GM18870 (cell line): ENCODE measurements around the gene FNDC3B.

ENCODE experiments used
- ATAC-seq: cut with Tn5 transposase; IDR thresholded peaks from one replicate; pipeline ENCODE4 v1.9.1; 2021; ENCODE audit warnings: moderate library complexity; ENCODE audit not compliant: unreplicated experiment

Gene FNDC3B

DNA sequence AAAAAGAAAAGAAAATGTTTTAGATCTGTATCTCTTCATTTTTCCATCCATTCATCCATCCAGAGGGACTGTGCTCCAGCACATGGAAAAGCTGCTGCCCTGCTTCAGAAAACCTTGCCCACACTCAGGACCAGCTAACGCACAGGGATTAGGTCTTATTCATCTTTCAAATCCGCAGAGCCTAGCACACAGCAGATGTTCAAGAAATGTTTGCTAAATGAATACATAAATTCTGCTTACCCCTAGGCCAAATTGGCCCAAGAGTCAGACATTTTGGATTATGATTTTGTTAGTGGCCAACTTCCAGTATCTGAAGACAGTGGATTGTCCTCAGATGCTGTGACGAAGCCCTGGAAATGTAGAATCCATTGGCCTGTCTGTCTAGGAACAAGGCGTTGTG lies 337.5 kb downstream of the FNDC3B start:
- no peak for ATAC-seq

DNA sequence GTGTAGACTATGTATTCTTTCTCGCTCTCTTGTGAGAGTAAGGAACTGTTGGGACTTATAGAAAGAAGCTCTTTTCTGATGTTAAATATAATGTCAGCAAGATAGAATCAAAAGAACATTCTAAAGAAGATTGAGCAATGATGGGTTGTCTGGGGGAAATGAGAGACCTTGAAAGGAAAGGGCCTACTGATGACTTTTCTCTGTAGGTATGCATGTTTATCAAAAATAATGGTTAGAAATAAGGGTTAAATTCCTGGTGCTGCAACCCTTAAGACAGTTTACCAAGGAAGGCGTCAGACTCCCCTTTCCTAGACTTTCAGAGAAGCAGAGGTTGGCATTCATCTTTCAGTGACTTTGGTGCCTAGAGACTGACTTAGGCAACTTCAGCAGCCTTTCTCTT lies 339.1 kb downstream of the FNDC3B start:
- ATAC-seq = no peak

DNA sequence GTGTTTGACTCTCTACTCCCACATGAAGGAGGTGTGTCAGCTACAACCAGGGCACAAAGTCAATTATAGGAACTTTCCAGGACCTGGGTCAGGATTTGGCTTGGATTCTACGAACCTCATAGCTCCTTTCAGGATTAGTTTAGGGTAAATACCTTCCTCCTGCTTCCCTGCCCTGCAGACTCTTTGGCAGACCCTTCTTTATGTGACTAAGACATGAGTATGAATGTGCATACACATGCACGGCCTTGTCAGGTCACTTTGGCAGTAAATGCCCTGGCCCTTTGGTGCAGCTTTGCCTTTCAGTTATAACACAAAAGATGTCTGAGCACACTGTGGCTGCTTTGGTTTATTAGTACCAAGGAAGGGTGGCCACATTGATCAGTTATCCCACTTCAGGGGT lies 340.0 kb downstream of the FNDC3B start:
- ATAC-seq = no peak

DNA sequence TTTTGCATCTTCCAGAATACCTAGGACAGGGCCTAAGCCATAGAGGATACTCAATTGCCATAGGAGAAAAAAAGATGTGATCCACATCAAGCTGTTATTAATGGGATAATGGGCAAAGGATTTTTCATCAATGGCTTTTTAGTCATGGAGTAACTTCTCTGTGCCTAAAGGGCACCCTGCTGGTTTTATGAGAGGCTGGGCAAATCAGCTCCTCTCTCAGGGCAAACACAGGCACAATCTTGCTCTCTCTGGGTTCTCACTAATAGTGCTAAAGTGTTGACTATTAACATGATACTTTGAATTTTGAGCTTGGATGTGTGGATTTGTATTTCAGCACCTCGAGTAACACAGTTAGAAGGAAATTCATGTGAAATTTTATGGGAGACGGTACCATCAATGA lies 341.3 kb downstream of the FNDC3B start:
- no peak for ATAC-seq

DNA sequence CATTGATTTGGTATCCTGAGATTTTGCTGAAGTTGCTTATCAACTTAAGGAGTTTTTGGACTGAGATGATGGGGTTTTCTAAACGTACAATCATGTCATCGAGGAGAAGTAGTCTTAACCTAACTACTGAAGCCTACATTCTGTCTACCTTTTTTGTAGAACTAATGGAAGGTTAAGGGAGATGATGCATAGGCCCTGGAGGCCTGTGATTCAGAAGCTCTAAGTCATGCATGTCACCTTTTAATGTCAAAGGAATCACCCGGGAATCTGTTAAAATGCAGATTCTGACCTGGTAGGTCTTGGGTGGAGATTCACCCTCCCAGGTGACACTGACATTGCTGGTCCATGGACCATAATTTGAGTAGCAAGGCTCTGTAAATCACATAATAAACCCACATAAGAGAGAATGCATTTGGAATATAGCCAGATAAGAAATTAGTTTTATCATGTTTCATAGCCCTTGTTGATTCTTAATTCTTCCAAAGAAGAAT lies 344.0 kb downstream of the FNDC3B start:
- ATAC-seq = no peak

DNA sequence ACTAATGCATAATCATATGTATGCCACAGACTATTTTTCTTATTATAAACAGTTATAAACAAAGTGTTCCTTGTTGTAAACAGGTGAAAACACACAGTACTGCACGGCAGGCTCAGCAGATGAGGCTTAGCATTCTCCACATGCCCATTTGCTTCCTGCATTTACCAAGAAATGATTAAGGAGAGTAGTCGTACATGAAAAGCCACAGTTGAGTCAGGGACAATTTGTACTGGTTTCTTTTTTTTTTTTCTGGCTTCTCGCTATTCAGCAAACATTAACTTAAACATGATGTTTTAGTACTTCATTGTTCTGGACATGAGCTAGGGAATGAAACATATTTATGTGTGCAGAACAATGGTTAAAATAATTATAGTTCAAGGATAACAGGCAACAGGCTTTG lies 345.5 kb downstream of the FNDC3B start:
- ATAC-seq = no peak

DNA sequence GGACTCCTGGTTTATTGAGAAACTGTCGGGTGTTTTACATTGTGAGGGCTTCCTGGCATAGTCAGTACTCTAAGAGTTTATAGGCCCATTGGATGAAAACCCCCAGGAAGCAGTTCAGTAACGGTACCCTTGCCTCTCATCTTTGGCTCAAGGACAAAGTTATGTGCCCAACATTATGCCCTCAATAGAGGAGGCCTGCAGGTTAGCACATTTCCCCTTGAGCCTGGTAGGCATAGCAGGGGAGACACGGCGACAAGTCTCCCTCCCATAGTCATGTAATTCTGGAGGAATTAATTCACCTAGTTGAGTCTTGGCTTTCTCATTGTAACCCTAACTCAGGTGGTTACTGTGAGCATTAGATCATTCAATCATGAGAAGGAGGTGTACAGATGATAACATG lies 348.4 kb downstream of the FNDC3B start:
- ATAC-seq = no peak

DNA sequence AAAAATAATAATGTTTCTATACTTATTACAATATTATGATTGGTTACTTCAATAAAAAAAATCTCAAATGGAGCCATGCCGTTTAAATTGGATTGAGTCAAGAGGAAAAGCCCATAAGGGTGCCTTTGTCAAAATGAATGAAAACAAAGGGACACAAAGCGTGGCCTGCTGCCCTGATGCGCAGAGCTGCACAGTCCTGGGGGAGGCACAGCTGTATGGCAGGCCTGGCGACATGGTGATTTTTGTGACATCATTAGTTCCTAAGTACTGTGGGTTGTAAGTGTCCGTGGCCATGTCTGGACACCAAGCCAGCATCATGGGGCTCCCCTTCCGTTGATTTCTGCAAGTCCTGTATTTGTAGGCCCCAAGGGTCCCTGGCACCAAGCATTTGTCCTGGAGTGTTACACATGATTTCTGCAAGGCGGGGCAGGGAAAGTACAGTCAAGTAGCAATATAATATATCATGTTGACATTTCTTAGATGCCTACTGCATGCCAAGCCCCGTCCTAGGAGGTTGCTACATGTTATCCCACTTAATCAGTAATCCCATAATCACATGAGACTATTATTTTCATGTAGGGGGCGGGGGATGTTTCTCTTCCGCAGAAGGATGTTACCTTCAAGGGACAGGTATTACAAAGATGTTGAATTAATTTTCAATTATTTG lies 349.2 kb downstream of the FNDC3B start:
- no peak for ATAC-seq

DNA sequence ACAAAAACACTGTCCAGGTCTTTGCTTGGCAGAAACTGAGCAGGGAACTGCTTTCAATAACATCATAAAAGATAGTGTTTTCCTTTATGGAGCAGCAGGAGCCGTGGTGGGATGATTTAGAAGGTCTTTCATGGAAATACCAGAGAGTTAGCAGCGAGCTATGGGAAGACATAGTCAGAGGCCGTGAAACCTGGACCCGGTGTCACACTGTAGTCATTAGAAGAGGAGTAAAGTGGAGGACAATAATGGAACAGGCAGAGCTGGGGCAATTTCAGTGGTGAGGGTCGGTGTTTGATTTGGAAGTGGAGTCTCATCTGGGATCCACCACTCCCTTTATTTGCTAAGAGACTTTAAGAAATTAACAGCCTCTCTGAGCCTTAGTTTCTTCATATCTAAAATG lies 351.4 kb downstream of the FNDC3B start:
- no peak for ATAC-seq

DNA sequence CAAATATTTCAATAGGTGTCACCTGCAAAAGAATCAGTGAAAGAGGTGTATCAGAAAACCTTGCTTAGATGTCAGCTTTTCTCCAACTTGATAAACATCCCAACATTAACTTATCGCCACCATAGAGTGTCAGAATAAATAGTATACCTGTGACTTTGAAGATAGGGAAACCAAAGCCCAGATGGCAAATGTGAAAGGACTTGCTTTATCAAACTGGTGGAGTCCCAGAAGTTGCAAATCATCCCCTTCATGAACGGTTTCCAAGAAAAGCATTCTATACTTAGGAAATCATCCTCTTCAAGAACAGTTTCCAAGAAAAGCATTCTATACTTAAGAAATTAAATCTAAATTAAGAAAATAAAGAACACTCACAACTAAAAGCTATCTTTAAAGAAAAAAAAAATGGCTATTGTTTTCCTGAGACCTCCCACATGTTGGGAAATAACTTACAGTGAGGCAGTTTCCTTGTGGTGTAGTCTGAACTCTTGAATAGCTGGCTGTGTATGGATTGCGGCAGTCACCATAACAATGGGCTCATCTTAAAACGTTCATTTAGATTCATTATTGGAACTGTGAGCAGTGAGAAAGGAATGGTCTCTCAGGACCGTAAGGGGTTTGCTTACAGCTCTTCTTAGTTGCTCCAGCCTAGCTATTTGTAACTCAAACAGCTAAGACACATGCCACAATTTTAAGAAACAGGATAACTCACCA lies 352.4 kb downstream of the FNDC3B start:
- no peak for ATAC-seq

DNA sequence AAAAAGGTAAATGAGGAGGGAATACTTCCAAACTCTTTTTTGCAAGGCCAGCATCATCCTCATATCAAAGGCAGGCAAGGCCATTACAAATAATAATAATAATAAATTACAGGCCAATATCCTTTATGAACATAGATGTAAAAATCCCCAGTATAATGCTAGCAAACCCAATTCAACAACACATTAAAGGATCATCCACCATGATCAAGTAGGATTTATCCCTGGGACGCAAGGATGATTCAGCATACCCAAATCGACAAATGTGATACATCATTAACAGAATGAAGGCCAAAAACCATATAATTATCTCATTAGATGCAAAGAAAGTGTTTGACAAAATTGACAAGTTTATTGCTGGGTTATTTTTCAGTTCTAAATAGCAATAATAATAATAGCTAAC lies 355.3 kb downstream of the FNDC3B start:
- no peak for ATAC-seq

DNA sequence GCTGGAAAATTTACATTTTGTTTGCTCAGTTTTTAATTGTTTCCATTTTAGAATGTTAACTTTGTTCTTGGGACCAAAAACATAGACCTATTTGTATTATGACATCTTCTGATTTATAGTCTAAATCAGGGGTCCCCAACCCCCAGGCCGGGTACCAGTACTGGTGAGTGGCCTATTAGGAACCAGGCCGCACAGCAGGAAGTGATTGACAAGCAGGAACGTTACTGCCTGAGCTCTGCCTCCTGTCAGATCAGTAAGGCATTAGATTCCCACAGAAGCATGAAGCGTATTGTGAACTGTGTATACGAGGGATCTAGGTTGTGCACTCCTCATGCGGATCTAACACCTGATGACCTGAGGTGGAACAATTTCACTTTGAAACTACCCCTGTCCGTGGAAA lies 357.0 kb downstream of the FNDC3B start:
- no peak for ATAC-seq

DNA sequence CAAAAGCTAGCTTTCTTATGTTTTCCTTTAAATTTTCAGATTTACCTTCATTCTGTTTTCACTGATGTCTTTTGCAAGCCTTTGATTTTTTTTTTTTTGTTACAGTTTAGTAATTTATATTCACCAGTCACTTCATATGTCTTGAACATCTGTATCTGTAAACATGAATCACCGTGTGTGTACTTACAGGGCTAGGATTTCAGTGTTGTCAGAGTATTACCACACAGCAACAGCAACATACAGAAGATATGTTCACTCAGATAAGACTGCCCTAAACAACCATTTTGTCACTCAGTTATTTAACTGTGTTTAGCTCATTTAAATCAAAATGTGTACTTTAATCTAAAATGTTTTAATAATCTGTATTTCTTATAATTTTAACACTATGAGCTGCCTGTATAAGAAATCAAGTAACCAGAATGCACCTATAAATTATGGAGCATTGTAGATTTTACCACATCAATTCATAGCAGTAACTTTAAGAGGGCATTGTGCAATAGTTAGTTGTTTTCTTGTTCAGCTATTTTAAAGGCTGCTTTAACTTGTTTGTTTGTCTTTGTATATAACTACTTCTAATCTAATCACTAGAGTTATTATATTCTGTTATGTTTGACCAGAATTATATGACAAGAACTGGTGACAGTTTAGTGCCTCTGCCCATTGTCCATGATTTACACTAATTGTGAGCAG lies 358.5 kb downstream of the FNDC3B start:
- ATAC-seq = no peak

DNA sequence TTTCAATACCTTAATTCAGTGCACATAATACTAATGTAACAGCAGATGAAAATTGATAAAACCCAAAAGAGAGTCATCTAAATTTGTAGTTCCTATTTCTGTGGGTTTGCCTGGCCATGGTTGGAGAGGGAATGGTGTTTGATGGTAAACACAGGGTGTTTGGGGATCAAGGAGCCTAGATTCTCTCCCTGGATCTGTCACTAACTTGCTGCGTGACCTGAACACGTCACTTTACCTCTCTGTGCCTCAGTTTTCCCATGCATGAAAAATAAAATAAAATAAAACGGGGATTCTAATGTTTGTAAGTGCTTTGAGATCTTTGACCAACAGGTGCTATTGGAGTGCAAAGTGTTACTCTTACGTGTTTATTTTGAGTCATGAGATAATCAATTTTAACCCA lies 359.1 kb downstream of the FNDC3B start:
- ATAC-seq = no peak

DNA sequence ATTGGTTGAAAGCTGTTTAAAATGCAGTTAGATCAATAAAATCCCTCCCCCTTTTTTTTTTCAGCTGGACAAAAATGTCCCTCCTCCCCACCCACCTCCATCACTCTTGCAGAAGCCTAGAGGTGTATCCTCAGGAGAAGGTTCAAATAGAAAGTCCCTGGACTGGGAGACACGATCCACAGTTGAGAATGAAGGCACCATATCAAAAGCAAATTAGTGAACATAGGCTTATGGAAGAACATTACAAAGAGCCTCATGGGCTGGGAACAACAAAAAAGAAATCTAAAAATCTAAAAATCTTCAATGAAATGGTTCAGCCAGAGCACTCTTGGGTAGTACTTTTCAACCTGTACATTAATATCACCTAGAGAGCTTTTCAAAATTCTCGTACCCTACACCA lies 362.7 kb downstream of the FNDC3B start:
- no peak for ATAC-seq

DNA sequence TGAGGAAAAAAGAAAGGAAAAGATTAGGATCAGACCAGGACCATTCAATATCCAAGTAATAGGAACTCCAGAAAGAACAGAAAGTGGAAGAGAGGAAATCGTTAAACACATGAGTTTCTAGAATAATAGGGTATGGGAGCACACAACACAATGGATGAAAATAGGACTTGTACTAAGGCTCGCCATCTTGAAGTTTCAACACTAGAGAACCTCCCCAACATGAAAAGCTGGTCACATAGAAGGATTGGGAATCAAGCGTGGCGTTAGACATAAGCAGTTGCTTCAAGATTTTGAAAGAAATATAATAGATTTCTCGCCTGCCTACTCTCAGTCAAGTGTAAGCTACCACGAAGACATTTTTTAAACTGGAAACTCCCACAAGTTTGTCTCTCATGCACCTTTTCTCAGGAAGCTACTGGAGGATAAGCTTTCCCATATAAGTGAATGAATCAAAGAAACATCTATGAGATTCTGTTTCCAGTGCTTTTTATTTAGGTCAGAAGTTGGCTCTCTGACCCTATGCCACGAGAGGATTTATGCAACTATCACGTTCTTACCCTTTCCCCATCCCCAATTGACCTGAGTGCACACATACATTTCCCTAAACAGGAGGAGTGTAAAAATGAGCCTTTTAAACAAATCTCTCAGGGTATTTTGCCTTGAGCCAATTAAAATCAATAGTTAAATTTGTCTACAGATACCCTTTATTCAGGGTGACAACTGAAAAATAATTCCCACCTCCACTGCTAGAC lies 363.7 kb downstream of the FNDC3B start:
- ATAC-seq = no peak

DNA sequence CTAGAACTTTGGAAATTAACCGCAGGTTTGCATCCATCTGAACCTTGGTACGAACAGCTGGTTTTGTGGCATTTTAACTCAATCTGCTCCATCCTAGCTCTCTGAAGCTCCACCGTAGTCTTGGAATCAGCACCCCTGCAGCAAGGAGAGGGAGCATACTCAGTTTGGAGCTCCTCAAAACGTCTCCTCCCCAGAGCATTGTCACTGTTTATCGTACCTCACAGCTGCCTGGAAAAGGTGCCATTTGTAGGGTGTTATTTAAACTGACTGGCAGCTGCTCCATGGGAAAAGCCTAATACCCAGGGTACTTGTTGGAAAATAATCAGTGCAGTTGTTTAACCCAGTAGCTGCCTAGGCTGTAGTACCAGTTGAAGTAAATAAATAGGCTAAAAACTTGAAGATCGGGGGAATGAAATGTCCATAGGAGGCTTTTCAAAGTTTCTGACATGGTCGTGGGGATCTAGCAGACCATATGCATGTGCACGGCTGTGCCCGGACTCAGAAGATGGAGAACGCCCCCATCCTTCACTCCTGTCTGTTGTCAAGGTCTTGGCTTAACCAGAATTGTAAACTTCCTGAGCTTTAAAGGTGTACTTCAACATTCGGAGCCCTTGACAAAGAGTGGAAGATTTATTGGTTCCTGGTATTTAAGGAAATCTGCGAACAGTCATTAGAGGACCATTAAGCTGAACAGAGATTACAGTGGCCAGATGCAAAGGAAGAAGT lies 365.0 kb downstream of the FNDC3B start:
- no peak for ATAC-seq

DNA sequence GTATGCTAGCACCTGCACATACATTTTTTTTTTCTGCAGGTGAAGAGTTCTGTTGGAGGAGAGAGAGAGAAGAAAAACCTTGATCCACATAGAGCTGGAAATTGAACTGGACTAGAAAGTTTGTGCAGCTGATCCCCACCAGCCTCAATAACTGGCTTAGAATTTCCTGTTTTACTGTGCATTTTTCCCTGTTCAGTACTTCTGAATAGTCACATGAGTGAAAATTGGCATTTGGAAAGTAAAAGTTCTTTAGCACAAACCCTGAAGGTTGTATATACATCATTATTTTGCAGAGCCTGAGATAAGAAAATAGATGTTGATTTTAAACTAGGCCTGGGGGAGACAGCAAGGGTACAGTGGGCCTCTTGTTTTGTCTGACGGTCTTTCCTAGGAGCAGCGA lies 366.5 kb downstream of the FNDC3B start:
- ATAC-seq = no peak

DNA sequence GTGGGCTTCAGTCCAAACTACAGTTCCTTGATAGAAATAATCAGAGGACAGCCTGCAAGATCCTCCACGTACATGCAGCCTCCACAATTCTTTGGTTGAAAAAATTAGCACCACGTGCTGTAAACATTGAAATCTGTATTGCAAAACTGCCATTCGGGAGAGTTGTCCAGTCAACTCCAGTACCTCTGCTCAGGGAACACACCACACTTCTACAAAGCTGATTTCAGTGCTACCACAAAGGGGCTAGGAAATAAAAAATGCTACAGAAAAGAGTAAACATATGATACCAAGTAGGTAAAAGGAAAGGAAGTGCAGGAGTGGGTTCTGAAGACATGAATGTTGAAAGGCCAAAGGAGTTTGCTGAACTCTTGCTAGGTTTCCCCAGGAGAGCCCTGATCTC lies 368.5 kb downstream of the FNDC3B start:
- ATAC-seq = no peak

DNA sequence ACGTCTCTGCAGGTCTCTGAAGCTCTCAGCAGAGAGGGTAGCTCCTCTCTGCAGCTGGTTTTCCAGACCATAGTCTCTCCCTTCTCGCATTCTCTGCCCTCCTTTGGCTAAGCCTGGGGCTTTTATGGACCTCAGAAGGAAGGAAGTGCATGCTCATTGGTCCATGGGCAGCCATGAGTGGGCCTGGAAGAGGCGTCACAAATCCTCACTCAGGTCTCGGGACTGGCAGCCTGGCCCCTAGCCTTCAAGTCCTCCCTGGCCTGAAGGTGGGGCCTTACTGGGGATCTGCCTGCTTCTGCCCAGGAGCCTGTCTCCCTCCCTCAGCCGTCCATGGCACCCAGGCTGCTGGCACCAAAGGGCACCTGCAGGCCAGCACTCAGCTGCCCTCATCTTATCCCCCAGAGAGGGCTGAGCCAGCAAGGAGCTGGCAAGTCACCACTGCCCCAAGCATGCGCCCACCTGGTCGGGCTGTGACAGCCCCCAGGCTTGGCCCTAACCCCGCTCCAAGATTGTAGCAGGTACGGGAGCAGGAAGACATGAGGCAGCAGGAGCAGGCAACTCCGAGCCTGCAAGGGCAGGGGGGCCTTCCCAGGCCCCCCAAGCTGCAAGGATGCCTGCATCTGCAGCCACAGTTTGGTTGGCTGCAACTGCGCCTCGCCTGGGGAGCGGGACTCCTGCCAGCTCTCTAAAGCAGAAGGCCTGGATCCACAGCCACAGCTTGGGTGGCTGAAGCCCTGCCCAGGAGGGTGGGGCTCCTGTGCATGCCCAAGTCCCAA lies 371.5 kb downstream of the FNDC3B start:
- ATAC-seq = no peak
